ENCODE data around the gene UPF1.

- no peak for TF ChIP-seq EP300 (IDR thresholded peaks at IDR 0.05)
- TF ChIP-seq, protein P1, sequence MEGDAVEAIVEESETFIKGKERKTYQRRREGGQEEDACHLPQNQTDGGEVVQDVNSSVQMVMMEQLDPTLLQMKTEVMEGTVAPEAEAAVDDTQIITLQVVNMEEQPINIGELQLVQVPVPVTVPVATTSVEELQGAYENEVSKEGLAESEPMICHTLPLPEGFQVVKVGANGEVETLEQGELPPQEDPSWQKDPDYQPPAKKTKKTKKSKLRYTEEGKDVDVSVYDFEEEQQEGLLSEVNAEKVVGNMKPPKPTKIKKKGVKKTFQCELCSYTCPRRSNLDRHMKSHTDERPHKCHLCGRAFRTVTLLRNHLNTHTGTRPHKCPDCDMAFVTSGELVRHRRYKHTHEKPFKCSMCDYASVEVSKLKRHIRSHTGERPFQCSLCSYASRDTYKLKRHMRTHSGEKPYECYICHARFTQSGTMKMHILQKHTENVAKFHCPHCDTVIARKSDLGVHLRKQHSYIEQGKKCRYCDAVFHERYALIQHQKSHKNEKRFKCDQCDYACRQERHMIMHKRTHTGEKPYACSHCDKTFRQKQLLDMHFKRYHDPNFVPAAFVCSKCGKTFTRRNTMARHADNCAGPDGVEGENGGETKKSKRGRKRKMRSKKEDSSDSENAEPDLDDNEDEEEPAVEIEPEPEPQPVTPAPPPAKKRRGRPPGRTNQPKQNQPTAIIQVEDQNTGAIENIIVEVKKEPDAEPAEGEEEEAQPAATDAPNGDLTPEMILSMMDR (IDR thresholded peaks at IDR 0.05) = no peak
- no peak for TF ChIP-seq POLR2A (IDR thresholded peaks at IDR 0.05)
- no peak for TF ChIP-seq POLR2AphosphoS5 (IDR thresholded peaks at IDR 0.05)
Observed at GRCh38 chr19:18841400-18841799, 9.6 kb downstream of the UPF1 start.
